GM12878 (cell line): ENCODE measurements around the gene PPP2R5B. TPM values are rescaled to one million over a fixed set of nuclear protein-coding genes. Genes with fewer than 3 reads are reported as not detected.

Experiments used
- CHD1 ChIP-seq: IDR thresholded peaks from 2 replicates; pipeline ENCODE4 v1.6.1; 2012; ENCODE audit warnings: low read depth, low read length, improper control_type of control experiment
- CHD2 ChIP-seq: IDR thresholded peaks from 2 replicates; pipeline ENCODE4 v1.6.1; 2011; ENCODE audit warnings: low read depth, low read length, improper control_type of control experiment, borderline replicate concordance
- CHD4 ChIP-seq: fragments of 200-600 bp; sonication (generic); IDR thresholded peaks from 2 replicates; pipeline ENCODE4 v1.6.1; 2016; ENCODE audit warnings: mild to moderate bottlenecking
- CREB1 ChIP-seq: IDR thresholded peaks from 2 replicates; pipeline ENCODE4 v1.6.1; 2012; ENCODE audit warnings: low read depth, mild to moderate bottlenecking, inconsistent platforms
- EGR1 ChIP-seq, 2 experiments: IDR thresholded peaks; 1 replicate in 1 of 2; 2 replicates in 1 of 2; pipeline ENCODE4 v1.6.1; 2011 to 2012; ENCODE audit warnings: low read depth in 2 of 2, low read length in 2 of 2, borderline replicate concordance in 1 of 2, mild to moderate bottlenecking in 1 of 2, moderate library complexity in 1 of 2
- HDAC2 ChIP-seq: fragments of 200-600 bp; sonication (generic); IDR thresholded peaks from 2 replicates; pipeline ENCODE4 v1.6.1; 2017
- HDAC6 ChIP-seq: fragments of 200-600 bp; sonication (generic); IDR thresholded peaks from one replicate; pipeline ENCODE4 v1.8.0; 2017; ENCODE audit warnings: antibody characterized with exemption; ENCODE audit not compliant: unreplicated experiment
- IKZF1 ChIP-seq: fragments of 450-650 bp; conservative IDR thresholded peaks from 2 replicates; pipeline ENCODE4 v1.6.1; 2017; ENCODE audit warnings: antibody characterized with exemption, mild to moderate bottlenecking
- IKZF2 ChIP-seq, 2 experiments: fragments of 450-650 bp; IDR thresholded peaks; 2 replicates each; pipeline ENCODE4 v1.6.1; 2017; ENCODE audit warnings: mild to moderate bottlenecking in 2 of 2, moderate library complexity in 2 of 2
- KAT2A ChIP-seq: conservative IDR thresholded peaks from 2 replicates; pipeline ENCODE4 v1.6.1; 2011; ENCODE audit warnings: low read depth, low read length; ENCODE audit not compliant: control insufficient read depth
- MEF2B ChIP-seq: fragments of 450-650 bp; IDR thresholded peaks from 2 replicates; pipeline ENCODE4 v1.6.1; 2018; ENCODE audit warnings: mild to moderate bottlenecking, moderate library complexity; ENCODE audit not compliant: partially characterized antibody, poor library complexity, severe bottlenecking
- RCOR1 ChIP-seq: conservative IDR thresholded peaks from 2 replicates; pipeline ENCODE4 v1.6.1; 2012; ENCODE audit warnings: low read depth, low read length, improper control_type of control experiment
- SMAD5 ChIP-seq: IDR thresholded peaks from 2 replicates; pipeline ENCODE4 v1.6.1; 2016; ENCODE audit warnings: antibody characterized with exemption, low read depth
- SP1 ChIP-seq: IDR thresholded peaks from one replicate; pipeline ENCODE4 v1.6.1; 2011; ENCODE audit warnings: low read depth, low read length
- SRF ChIP-seq, 2 experiments: IDR thresholded peaks; 2 replicates each; pipeline ENCODE4 v1.6.1; 2011; ENCODE audit warnings: low read depth in 2 of 2, low read length in 2 of 2, mild to moderate bottlenecking in 1 of 2, moderate library complexity in 1 of 2
- TBL1XR1 ChIP-seq: IDR thresholded peaks from 2 replicates; pipeline ENCODE4 v1.6.1; 2012; ENCODE audit warnings: low read depth, low read length, improper control_type of control experiment
- TCF12 ChIP-seq: IDR thresholded peaks from 2 replicates; pipeline ENCODE4 v1.6.1; 2011; ENCODE audit warnings: low read depth, mild to moderate bottlenecking, low read length
- YBX1 ChIP-seq: fragments of 450-650 bp; IDR thresholded peaks from 2 replicates; pipeline ENCODE4 v1.6.1; 2016; ENCODE audit warnings: antibody characterized with exemption
- ZNF274 ChIP-seq: IDR thresholded peaks from one replicate; pipeline ENCODE4 v1.8.0; 2011; ENCODE audit not compliant: insufficient read length, insufficient read depth
- ZSCAN29 ChIP-seq: fragments of 450-650 bp; IDR thresholded peaks from 2 replicates; pipeline ENCODE4 v1.6.1; 2017; ENCODE audit warnings: mild to moderate bottlenecking, moderate library complexity
- polyA plus RNA-seq, 11 experiments: library from polyadenylated mRNA; depleted of rRNA in 4 of 11; unstranded in 6 of 11; stranded (reverse) in 5 of 11; fragments of >200 nt; fragmentation: Nextera tagmentation in 4 of 11; fragmentation: Illumina TruSeq in 1 of 11; extraction: Ambion mirVana in 4 of 11; extraction: Trizol in 1 of 11; gene quantifications; 1 replicate in 1 of 11; 2 replicates in 10 of 11; pipeline versions ENCODE4 v1.2.1 to v1.2.3, GENCODE V29; 2011 to 2016; ENCODE audit warnings: inconsistent platforms in 2 of 11, missing spikeins in 2 of 11, low read depth in 1 of 11
- total RNA-seq, 4 experiments: library from RNA; depleted of rRNA in 3 of 4; stranded (reverse); fragments of >200 nt in 3 of 4; fragmentation: Illumina TruSeq in 1 of 4; extraction: Trizol in 1 of 4; gene quantifications; 2 replicates each; pipeline versions ENCODE4 v1.2.1 to v1.2.3, GENCODE V29; 2013 to 2021
- TF ChIP-seq, protein P1 (sequence below): fragments of 450-650 bp; IDR thresholded peaks from 2 replicates; pipeline ENCODE4 v1.6.1; 2017; ENCODE audit warnings: mild to moderate bottlenecking, moderate library complexity
- TF ChIP-seq, protein P2 (sequence below): fragments of 450-650 bp; IDR thresholded peaks from 2 replicates; pipeline ENCODE4 v1.6.1; 2014; ENCODE audit warnings: mild to moderate bottlenecking
- TF ChIP-seq, protein P3 (sequence below): fragments of 450-650 bp; IDR thresholded peaks from 2 replicates; pipeline ENCODE4 v1.6.1; 2016; ENCODE audit warnings: mild to moderate bottlenecking, moderate library complexity, borderline replicate concordance

PPP2R5B gene
- total and polyA plus RNA-seq, 10 of the 15 experiments (the other 5 are each of a cell fraction or from before 2014, with no cell fraction given) = 0.08 to 6.7 (median 2.0) TPM

DNA sequence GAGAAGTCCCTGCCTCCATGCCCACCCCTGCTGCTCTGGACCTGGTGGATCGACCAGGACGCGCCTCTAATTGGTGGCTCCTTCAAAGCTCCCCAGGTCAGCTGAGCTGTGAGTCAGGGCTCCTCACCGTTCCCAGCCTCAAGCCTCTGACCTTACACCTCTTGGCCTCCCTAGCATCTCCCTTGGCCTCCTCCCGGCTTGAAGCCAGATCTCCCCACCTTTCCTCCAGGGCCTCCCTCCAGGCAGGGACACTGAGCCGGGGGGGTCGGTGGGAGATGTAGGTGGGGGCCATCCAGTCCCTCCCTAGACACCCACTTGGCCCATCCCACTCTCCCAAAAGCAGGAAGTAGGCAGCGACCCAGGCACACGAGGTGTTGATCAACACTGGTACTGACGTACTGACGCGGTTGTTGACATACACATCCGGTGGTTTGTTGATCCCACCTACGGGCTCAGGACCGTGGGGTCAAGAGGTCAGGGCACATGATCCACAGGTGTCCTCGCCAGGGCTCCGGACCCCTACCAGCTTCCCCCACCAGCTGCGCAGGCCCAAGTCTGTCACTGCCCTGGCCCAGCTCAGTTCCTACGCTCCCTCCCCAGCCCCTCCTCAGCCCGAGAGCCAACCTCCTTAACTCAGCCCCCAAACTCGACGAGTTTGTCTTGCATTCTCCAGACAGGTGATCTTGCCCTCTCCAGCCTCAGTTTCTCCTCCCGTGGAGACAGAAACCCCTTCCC is 8.3 kb upstream of the PPP2R5B start (continued):
- TF ChIP-seq, protein P1, sequence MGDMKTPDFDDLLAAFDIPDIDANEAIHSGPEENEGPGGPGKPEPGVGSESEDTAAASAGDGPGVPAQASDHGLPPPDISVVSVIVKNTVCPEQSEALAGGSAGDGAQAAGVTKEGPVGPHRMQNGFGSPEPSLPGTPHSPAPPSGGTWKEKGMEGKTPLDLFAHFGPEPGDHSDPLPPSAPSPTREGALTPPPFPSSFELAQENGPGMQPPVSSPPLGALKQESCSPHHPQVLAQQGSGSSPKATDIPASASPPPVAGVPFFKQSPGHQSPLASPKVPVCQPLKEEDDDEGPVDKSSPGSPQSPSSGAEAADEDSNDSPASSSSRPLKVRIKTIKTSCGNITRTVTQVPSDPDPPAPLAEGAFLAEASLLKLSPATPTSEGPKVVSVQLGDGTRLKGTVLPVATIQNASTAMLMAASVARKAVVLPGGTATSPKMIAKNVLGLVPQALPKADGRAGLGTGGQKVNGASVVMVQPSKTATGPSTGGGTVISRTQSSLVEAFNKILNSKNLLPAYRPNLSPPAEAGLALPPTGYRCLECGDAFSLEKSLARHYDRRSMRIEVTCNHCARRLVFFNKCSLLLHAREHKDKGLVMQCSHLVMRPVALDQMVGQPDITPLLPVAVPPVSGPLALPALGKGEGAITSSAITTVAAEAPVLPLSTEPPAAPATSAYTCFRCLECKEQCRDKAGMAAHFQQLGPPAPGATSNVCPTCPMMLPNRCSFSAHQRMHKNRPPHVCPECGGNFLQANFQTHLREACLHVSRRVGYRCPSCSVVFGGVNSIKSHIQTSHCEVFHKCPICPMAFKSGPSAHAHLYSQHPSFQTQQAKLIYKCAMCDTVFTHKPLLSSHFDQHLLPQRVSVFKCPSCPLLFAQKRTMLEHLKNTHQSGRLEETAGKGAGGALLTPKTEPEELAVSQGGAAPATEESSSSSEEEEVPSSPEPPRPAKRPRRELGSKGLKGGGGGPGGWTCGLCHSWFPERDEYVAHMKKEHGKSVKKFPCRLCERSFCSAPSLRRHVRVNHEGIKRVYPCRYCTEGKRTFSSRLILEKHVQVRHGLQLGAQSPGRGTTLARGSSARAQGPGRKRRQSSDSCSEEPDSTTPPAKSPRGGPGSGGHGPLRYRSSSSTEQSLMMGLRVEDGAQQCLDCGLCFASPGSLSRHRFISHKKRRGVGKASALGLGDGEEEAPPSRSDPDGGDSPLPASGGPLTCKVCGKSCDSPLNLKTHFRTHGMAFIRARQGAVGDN = peak; percentile 50; the same call in 1 of the 2 replicates
- peak; percentile 53 to 67 for TF ChIP-seq IKZF2 (IDR thresholded peaks at IDR 0.05)
- no peak for TF ChIP-seq YBX1
- TF ChIP-seq ZNF274 = no peak
- TF ChIP-seq, protein P2, sequence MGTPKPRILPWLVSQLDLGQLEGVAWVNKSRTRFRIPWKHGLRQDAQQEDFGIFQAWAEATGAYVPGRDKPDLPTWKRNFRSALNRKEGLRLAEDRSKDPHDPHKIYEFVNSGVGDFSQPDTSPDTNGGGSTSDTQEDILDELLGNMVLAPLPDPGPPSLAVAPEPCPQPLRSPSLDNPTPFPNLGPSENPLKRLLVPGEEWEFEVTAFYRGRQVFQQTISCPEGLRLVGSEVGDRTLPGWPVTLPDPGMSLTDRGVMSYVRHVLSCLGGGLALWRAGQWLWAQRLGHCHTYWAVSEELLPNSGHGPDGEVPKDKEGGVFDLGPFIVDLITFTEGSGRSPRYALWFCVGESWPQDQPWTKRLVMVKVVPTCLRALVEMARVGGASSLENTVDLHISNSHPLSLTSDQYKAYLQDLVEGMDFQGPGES = no peak
- TF ChIP-seq KAT2A = no peak
- peak; percentile 17 for TF ChIP-seq MEF2B
- no peak for TF ChIP-seq CHD2
- TF ChIP-seq, protein P3, sequence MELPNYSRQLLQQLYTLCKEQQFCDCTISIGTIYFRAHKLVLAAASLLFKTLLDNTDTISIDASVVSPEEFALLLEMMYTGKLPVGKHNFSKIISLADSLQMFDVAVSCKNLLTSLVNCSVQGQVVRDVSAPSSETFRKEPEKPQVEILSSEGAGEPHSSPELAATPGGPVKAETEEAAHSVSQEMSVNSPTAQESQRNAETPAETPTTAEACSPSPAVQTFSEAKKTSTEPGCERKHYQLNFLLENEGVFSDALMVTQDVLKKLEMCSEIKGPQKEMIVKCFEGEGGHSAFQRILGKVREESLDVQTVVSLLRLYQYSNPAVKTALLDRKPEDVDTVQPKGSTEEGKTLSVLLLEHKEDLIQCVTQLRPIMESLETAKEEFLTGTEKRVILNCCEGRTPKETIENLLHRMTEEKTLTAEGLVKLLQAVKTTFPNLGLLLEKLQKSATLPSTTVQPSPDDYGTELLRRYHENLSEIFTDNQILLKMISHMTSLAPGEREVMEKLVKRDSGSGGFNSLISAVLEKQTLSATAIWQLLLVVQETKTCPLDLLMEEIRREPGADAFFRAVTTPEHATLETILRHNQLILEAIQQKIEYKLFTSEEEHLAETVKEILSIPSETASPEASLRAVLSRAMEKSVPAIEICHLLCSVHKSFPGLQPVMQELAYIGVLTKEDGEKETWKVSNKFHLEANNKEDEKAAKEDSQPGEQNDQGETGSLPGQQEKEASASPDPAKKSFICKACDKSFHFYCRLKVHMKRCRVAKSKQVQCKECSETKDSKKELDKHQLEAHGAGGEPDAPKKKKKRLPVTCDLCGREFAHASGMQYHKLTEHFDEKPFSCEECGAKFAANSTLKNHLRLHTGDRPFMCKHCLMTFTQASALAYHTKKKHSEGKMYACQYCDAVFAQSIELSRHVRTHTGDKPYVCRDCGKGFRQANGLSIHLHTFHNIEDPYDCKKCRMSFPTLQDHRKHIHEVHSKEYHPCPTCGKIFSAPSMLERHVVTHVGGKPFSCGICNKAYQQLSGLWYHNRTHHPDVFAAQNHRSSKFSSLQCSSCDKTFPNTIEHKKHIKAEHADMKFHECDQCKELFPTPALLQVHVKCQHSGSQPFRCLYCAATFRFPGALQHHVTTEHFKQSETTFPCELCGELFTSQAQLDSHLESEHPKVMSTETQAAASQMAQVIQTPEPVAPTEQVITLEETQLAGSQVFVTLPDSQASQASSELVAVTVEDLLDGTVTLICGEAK = no peak
- TF ChIP-seq TBL1XR1 = peak; percentile 72; the same call in 1 of the 2 replicates
- TF ChIP-seq CREB1 = peak; percentile 80; the same call in 1 of the 2 replicates
- TF ChIP-seq SP1 = peak; percentile 18
- peak; percentile 47; the same call in 1 of the 2 replicates for TF ChIP-seq IKZF1
- TF ChIP-seq SRF (IDR thresholded peaks at IDR 0.05; ENCODE audit: low read depth in 2 of 2, low read length in 2 of 2) = no peak
- TF ChIP-seq RCOR1 = no peak
- no peak for TF ChIP-seq ZSCAN29
- TF ChIP-seq HDAC6 = no peak
- no peak for TF ChIP-seq CHD4
- no peak for TF ChIP-seq CHD1
- TF ChIP-seq EGR1 (IDR thresholded peaks at IDR 0.05; ENCODE audit: borderline replicate concordance in 1 of 2, low read depth in 2 of 2, low read length in 2 of 2) = no peak
- no peak for TF ChIP-seq SMAD5
- no peak for TF ChIP-seq TCF12
- no peak for TF ChIP-seq HDAC2
